K562 (cell line): ENCODE data around the gene UBE2L6. TPM values are rescaled to one million over a fixed set of nuclear protein-coding genes. Genes with fewer than 3 reads are reported as not detected.

Source experiments
- ATAC-seq: fragments of 200-7000 bp; cut with Tn5 transposase; 3 replicates; pipeline ENCODE4 v1.9.1; 2020; ENCODE audit warnings: moderate library complexity
- BruUV-seq: library from RNA; stranded (reverse); fragments of 400-500 nt; replicated peaks from 2 replicates; lab custom pipeline; 2021; lab: Mats Ljungman, UMichigan
- CTCF ChIA-PET: fragments of 300-600 bp; formaldehyde crosslinking; extraction: SDS; loops from one replicate; lab custom pipeline; 2021; ENCODE audit warnings: low intra/inter-chr PET ratio; lab: Yijun Ruan, JAX
- POLR2A ChIA-PET: fragments of 300-600, 350-650 bp; sonication (Branson Sonifier 250); formaldehyde crosslinking; extraction: SDS; loops from one replicate; lab custom pipeline; 2021; ENCODE audit warnings: antibody characterized with exemption, inconsistent platforms; lab: Yijun Ruan, JAX
- DNase-seq, 4 experiments: peaks; one replicate each; pipeline versions ENCODE4 v3.0.0 to v3.0.0-alpha.2; 2011 to 2018; ENCODE audit warnings: low spot score in 3 of 4, mixed read lengths in 3 of 4; ENCODE audit errors: extremely low read depth in 1 of 4
- FAIRE-seq: peaks from 2 replicates; lab custom pipeline; 2011; peaks lifted over from hg19 to GRCh38; lab: Jason Lieb, UNC
- H2AFZ ChIP-seq: 2 replicates; pipeline ENCODE4 v1.6.0; 2011; ENCODE audit warnings: low read depth, low read length, control low read depth, inconsistent platforms
- H3K27ac ChIP-seq: fragments of 200-600 bp; 3 replicates; pipeline ENCODE4 v1.8.0; 2011; ENCODE audit warnings: low read depth, mild to moderate bottlenecking, control low read depth, inconsistent platforms, low read length, moderate library complexity, mixed read lengths; ENCODE audit errors: extremely low read depth
- H3K27me3 ChIP-seq, 2 experiments: fragments of 300-600 bp in 1 of 2; 2 replicates in 1 of 2; 3 replicates in 1 of 2; pipeline versions ENCODE4 v1.6.0 to v1.8.0; 2011; ENCODE audit warnings: inconsistent platforms in 2 of 2, low read length in 2 of 2, mild to moderate bottlenecking in 1 of 2, mixed read lengths in 1 of 2, moderate library complexity in 1 of 2; ENCODE audit not compliant: control insufficient read depth in 2 of 2, insufficient read depth in 2 of 2
- H3K36me3 ChIP-seq: fragments of 300-600 bp; 3 replicates; pipeline ENCODE4 v1.8.0; 2011; ENCODE audit warnings: mild to moderate bottlenecking, low read length, inconsistent platforms; ENCODE audit not compliant: control insufficient read depth, insufficient read depth
- H3K4me1 ChIP-seq, 2 experiments: fragments of 200-600 bp in 1 of 2; replicated peaks in 1 of 2; 2 replicates in 1 of 2; 3 replicates in 1 of 2; pipeline versions ENCODE4 v1.5.1 to v1.8.0; 2011; ENCODE audit warnings: inconsistent platforms in 2 of 2, low read length in 2 of 2, mild to moderate bottlenecking in 1 of 2, mixed read lengths in 1 of 2, moderate library complexity in 1 of 2; ENCODE audit not compliant: control insufficient read depth in 2 of 2, insufficient read depth in 2 of 2
- H3K4me2 ChIP-seq: 2 replicates; pipeline ENCODE4 v1.6.1; 2011; ENCODE audit warnings: low read length, control low read depth, inconsistent platforms, mixed read lengths; ENCODE audit not compliant: insufficient read depth
- H3K4me3 ChIP-seq: fragments of 200-600 bp; sonication (generic), shearing (Covaris generic); 2 replicates; pipeline ENCODE4 v1.5.1; 2016; ENCODE audit warnings: control low read depth, inconsistent platforms
- H3K79me2 ChIP-seq: fragments of 200-600 bp; 3 replicates; pipeline ENCODE4 v1.8.0; 2011; ENCODE audit warnings: low read length, inconsistent platforms; ENCODE audit not compliant: control insufficient read depth, insufficient read depth
- H3K9ac ChIP-seq, 2 experiments: 2 replicates each; pipeline versions ENCODE4 v1.6.0 to v1.6.1; 2011; ENCODE audit warnings: low read depth in 2 of 2, low read length in 2 of 2, control low read depth in 1 of 2, inconsistent platforms in 1 of 2, mild to moderate bottlenecking in 1 of 2, mixed read lengths in 1 of 2; ENCODE audit not compliant: insufficient read depth in 1 of 2
- H3K9me1 ChIP-seq: one replicate; pipeline ENCODE4 v1.6.0; 2011; ENCODE audit warnings: inconsistent platforms, mild to moderate bottlenecking, low read length, moderate library complexity; ENCODE audit not compliant: control insufficient read depth, insufficient read depth
- H3K9me3 ChIP-seq: replicated peaks from 2 replicates; pipeline ENCODE4 v1.5.1; 2011; ENCODE audit warnings: low read depth, low read length, inconsistent platforms; ENCODE audit not compliant: control insufficient read depth, insufficient read depth
- H4K20me1 ChIP-seq: replicated peaks from 2 replicates; pipeline ENCODE4 v1.6.1; 2011; ENCODE audit warnings: low read length, inconsistent platforms, mixed read lengths; ENCODE audit not compliant: control insufficient read depth, insufficient read depth
- CBX3 ChIP-seq, 2 experiments: IDR thresholded peaks; 1 replicate in 1 of 2; 2 replicates in 1 of 2; pipeline ENCODE4 v1.6.1; 2012; ENCODE audit warnings: inconsistent platforms in 2 of 2, low read length in 2 of 2, borderline replicate concordance in 1 of 2, control low read depth in 1 of 2
- HMGXB4 ChIP-seq: sonication (generic); formaldehyde crosslinking; IDR thresholded peaks from 2 replicates; pipeline ENCODE4 v1.8.1; 2023; ENCODE audit warnings: mild to moderate bottlenecking, missing genetic modification reagents
- NBN ChIP-seq: fragments of 450-650 bp; IDR thresholded peaks from 2 replicates; pipeline ENCODE4 v1.6.1; 2016; ENCODE audit warnings: low read depth, mild to moderate bottlenecking
- ZNF398 ChIP-seq: fragments of 250-450 bp; sonication (Bioruptor Pico); IDR thresholded peaks from 2 replicates; pipeline ENCODE4 v1.8.0; 2021; ENCODE audit warnings: moderate library complexity, mild to moderate bottlenecking, inconsistent platforms
- ZNF584 ChIP-seq: fragments of 200-800 bp; sonication (Bioruptor generic); IDR thresholded peaks from 2 replicates; pipeline ENCODE4 v1.6.1; 2016; ENCODE audit warnings: low read depth, mild to moderate bottlenecking, missing genetic modification characterization, missing compliant biosample characterization
- ZNF609 ChIP-seq: sonication (generic); formaldehyde crosslinking; IDR thresholded peaks from 2 replicates; pipeline ENCODE4 v1.8.1; 2023; ENCODE audit warnings: missing genetic modification reagents, mild to moderate bottlenecking, borderline replicate concordance
- WGBS: fragments of 100-300 bp; shearing (Covaris generic); methylation state at CpG from one replicate; pipeline ENCODE4 v1.1.6; 2016; ENCODE audit warnings: low coverage, mixed read lengths; ENCODE audit not compliant: insufficient coverage; ENCODE audit errors: missing lambda C conversion rate; 5-methylcytosine and 5-hydroxymethylcytosine counted together
- in situ Hi-C: fragments of 300-500 bp; cut with MboI; formaldehyde crosslinking; loops from 4 replicates; pipeline ENCODE4 v1.15.0; 2018; ENCODE audit warnings: inconsistent platforms, mixed read lengths
- intact Hi-C: fragments of 100-400 bp; cut with micrococcal nuclease; formaldehyde crosslinking; loops from 2 replicates; pipeline ENCODE4 v1.14.2; 2022
- polyA plus RNA-seq, 8 experiments: library from polyadenylated mRNA; depleted of rRNA in 4 of 8; stranded (reverse) in 5 of 8; unstranded in 3 of 8; fragments of >200 nt; fragmentation: Nextera tagmentation in 2 of 8; fragmentation: Illumina TruSeq in 1 of 8; extraction: Ambion mirVana in 2 of 8; extraction: Trizol in 1 of 8; gene quantifications; 2 replicates each; pipeline versions ENCODE4 v1.2.1 to v1.2.3, GENCODE V29; 2011 to 2014; ENCODE audit warnings: inconsistent platforms in 1 of 8, missing spikeins in 1 of 8
- total RNA-seq, 7 experiments: library from RNA; depleted of rRNA in 6 of 7; stranded (reverse); fragments of >200 nt in 6 of 7; fragmentation: Illumina TruSeq in 2 of 7; extraction: Trizol in 2 of 7; gene quantifications; 2 replicates each; pipeline versions ENCODE4 v1.2.1 to v1.2.3, GENCODE V29; 2011 to 2021; ENCODE audit warnings: low replicate concordance in 1 of 7
- TF ChIP-seq, protein P1 (sequence below): fragments of 250-450 bp; sonication (Bioruptor Pico); IDR thresholded peaks from 2 replicates; pipeline ENCODE4 v1.8.0; 2021; ENCODE audit warnings: moderate library complexity, mild to moderate bottlenecking, inconsistent platforms
- TF ChIP-seq, protein P2 (sequence below): sonication (generic); formaldehyde crosslinking; IDR thresholded peaks from 2 replicates; pipeline ENCODE4 v1.8.1; 2023; ENCODE audit warnings: mild to moderate bottlenecking, missing genetic modification reagents

The UBE2L6 gene
- total and polyA plus RNA-seq, 9 of the 15 experiments (the other 6 are each of a cell fraction or from before 2014, with no cell fraction given) = 5.9 to 24.9 (median 9.7) TPM

DNA sequence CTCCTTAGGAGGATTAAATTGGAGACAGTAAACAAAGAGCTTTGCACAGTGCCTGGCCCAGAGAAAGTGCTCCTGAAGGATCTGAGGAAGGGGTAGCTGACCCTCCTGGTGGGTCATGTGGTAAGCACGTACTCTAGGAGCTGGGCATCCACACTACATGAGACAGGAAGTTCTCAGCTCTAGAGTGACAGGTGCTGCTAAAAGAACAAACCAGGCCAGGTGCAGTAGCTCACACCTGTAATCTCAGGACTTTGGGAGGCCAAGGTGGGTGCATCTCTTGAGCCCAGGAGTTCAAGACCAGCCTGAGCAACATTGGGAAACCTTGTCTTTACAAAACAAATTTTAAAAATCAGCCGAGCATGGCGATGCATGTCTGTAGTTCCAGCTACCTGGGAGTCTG, 65.1 kb downstream of the UBE2L6 start:
- CTCF ChIA-PET = no interaction called here
- Histone ChIP-seq H3K9me3 (no peaks in the 10 kb centered on the region), H3K9ac (no peak overlapping the region), H4K20me1 (peaks cover 24% of the 10 kb centered on the region), H3K4me2 (no peak overlapping the region), H3K4me1 (peaks cover 16 to 26% of the 10 kb centered on the region in 2 experiments), H2AFZ (no peak overlapping the region), H3K36me3 (peaks cover 71% of the 10 kb centered on the region), H3K79me2 (peaks cover 13% of the 10 kb centered on the region; the same call in 2 of the 3 replicates), H3K4me3 (no peak overlapping the region), H3K27me3 (no peaks in the 10 kb centered on the region), H3K27ac (no peak overlapping the region), H3K9me1 (no peaks in the 10 kb centered on the region)
- POLR2A ChIA-PET = interaction anchor here (1.1 to 4.5 kb wide), 5 partner anchors 9 to 28 kb away, joined by 3 to 25 read pairs (median 6); partner anchors contain the start of gene SLC43A1
- BruUV-seq = no TSS peak
- intact Hi-C loops = no loop called here
- DNase-seq (no peak), ATAC-seq (no peak), FAIRE-seq (no peak)
- in situ Hi-C loops = no loop called here
- 82% methylated on average over 3 of the region's 3 CpGs for WGBS
- TF ChIP-seq ZNF584 (CRISPR knock-in tag) (no peak), HMGXB4 (CRISPR knock-in tag) (no peak), NBN (no peak), ZNF609 (CRISPR knock-in tag) (no peak), CBX3 (IDR thresholded peaks at IDR 0.05; ENCODE audit: borderline replicate concordance in 1 of 2, low read length in 2 of 2) (no peak), ZNF398 (CRISPR knock-in tag) (no peak)
- TF ChIP-seq, protein P1, sequence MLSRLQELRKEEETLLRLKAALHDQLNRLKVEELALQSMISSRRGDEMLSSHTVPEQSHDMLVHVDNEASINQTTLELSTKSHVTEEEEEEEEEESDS (CRISPR knock-in tag) = no peak
- TF ChIP-seq, protein P2, sequence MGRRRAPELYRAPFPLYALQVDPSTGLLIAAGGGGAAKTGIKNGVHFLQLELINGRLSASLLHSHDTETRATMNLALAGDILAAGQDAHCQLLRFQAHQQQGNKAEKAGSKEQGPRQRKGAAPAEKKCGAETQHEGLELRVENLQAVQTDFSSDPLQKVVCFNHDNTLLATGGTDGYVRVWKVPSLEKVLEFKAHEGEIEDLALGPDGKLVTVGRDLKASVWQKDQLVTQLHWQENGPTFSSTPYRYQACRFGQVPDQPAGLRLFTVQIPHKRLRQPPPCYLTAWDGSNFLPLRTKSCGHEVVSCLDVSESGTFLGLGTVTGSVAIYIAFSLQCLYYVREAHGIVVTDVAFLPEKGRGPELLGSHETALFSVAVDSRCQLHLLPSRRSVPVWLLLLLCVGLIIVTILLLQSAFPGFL = no peak
